DOHH2 (cell line): ENCODE measurements around the gene FBN2.

Source experiments
- H3F3A ChIP-seq: fragments of 200-600 bp; sonication (generic), shearing (Covaris generic); 2 replicates; pipeline ENCODE4 v1.6.0; 2016; ENCODE audit warnings: antibody characterized with exemption, mild to moderate bottlenecking; ENCODE audit not compliant: control insufficient read depth, insufficient read depth
- H3K27ac ChIP-seq: fragments of 200-600 bp; sonication (generic); 2 replicates; pipeline ENCODE4 v1.5.1; 2014; ENCODE audit warnings: low read depth, mild to moderate bottlenecking, low read length, moderate library complexity
- H3K27me3 ChIP-seq: fragments of 200-600 bp; sonication (generic); 2 replicates; pipeline ENCODE4 v1.6.1; 2014; ENCODE audit warnings: mild to moderate bottlenecking, low read length, mixed read lengths; ENCODE audit not compliant: control insufficient read depth
- H3K36me3 ChIP-seq: fragments of 200-600 bp; sonication (generic); 2 replicates; pipeline ENCODE4 v1.6.1; 2014; ENCODE audit warnings: mild to moderate bottlenecking, low read length, moderate library complexity, mixed read lengths; ENCODE audit not compliant: control insufficient read depth
- H3K4me1 ChIP-seq: fragments of 200-600 bp; sonication (generic); 2 replicates; pipeline ENCODE4 v1.6.1; 2014; ENCODE audit warnings: mild to moderate bottlenecking, low read length, mixed read lengths; ENCODE audit not compliant: control insufficient read depth
- H3K4me2 ChIP-seq: fragments of 200-600 bp; sonication (generic); 2 replicates; pipeline ENCODE4 v1.6.0; 2014; ENCODE audit warnings: mild to moderate bottlenecking, low read length, moderate library complexity
- H3K4me3 ChIP-seq: fragments of 200-600 bp; sonication (generic); 2 replicates; pipeline ENCODE4 v1.5.1; 2014; ENCODE audit warnings: mild to moderate bottlenecking, low read length, mixed read lengths
- H3K79me2 ChIP-seq: fragments of 200-600 bp; sonication (generic); 2 replicates; pipeline ENCODE4 v1.6.1; 2014; ENCODE audit warnings: mild to moderate bottlenecking, low read length, mixed read lengths; ENCODE audit not compliant: control insufficient read depth
- H3K9me2 ChIP-seq: fragments of 200-600 bp; sonication (generic); replicated peaks from 2 replicates; pipeline ENCODE4 v1.6.1; 2014; ENCODE audit warnings: mild to moderate bottlenecking, low read length, mixed read lengths; ENCODE audit not compliant: control insufficient read depth
- H3K9me3 ChIP-seq: fragments of 200-600 bp; sonication (generic); 2 replicates; pipeline ENCODE4 v1.6.1; 2014; ENCODE audit warnings: antibody characterized with exemption, low read length, mixed read lengths; ENCODE audit not compliant: control insufficient read depth, insufficient read depth
- H4K20me1 ChIP-seq: fragments of 200-600 bp; sonication (generic); 2 replicates; pipeline ENCODE4 v1.6.0; 2014; ENCODE audit warnings: low read depth, mild to moderate bottlenecking, antibody characterized with exemption, low read length, moderate library complexity; ENCODE audit not compliant: control insufficient read depth, insufficient read depth
- CTCF ChIP-seq: fragments of 200-600 bp; sonication (generic); IDR thresholded peaks from one replicate; pipeline ENCODE4 v1.5.1; 2014; ENCODE audit warnings: antibody characterized with exemption, mild to moderate bottlenecking, low read depth, low read length; ENCODE audit not compliant: poor library complexity, severe bottlenecking
- EZH2phosphoT487 ChIP-seq: fragments of 200-600 bp; sonication (generic); IDR thresholded peaks from 2 replicates; pipeline ENCODE4 v1.6.1; 2017; ENCODE audit warnings: borderline replicate concordance, mild to moderate bottlenecking, antibody characterized with exemption, low read length, moderate library complexity, mixed read lengths

Gene FBN2

GRCh38 chr5:128432913-128433440 lies 105.1 kb downstream of the FBN2 start:
- Histone ChIP-seq H4K20me1 (no peaks in the 10 kb centered on the region), H3K27ac (no peak overlapping the region), H3K27me3 (no peaks in the 10 kb centered on the region), H3K4me2 (no peak overlapping the region), H3K9me2 (no peaks in the 10 kb centered on the region), H3K79me2 (no peaks in the 10 kb centered on the region), H3K4me3 (no peak overlapping the region), H3K4me1 (no peaks in the 10 kb centered on the region), H3F3A (no peaks in the 10 kb centered on the region), H3K9me3 (no peaks in the 10 kb centered on the region), H3K36me3 (no peaks in the 10 kb centered on the region)
- no peak for TF ChIP-seq CTCF
- TF ChIP-seq EZH2phosphoT487, result no peak

GRCh38 chr5:128427921-128428320 lies 110.1 kb downstream of the FBN2 start:
- H3K4me3 ChIP-seq, result no peak overlapping the region
- TF ChIP-seq EZH2phosphoT487 (no peak), CTCF (no peak)
- no peak overlapping the region for H3K4me2 ChIP-seq
- no peaks in the 10 kb centered on the region for H3K79me2 ChIP-seq
- no peaks in the 10 kb centered on the region for H3K4me1 ChIP-seq
- H3K36me3 ChIP-seq, result no peaks in the 10 kb centered on the region
- H3K9me2 ChIP-seq, result no peaks in the 10 kb centered on the region
- H3F3A ChIP-seq, result no peaks in the 10 kb centered on the region
- H3K9me3 ChIP-seq, result no peaks in the 10 kb centered on the region
- no peak overlapping the region for H3K27ac ChIP-seq
- H3K27me3 ChIP-seq, result no peaks in the 10 kb centered on the region
- H4K20me1 ChIP-seq, result no peaks in the 10 kb centered on the region

- Histone ChIP-seq H3K36me3 (no peaks in the 10 kb centered on the region), H3K9me3 (no peaks in the 10 kb centered on the region), H3K27ac (no peak overlapping the region), H3K4me2 (no peak overlapping the region), H3K4me1 (no peaks in the 10 kb centered on the region), H3K27me3 (no peaks in the 10 kb centered on the region), H3K4me3 (no peak overlapping the region), H3K9me2 (no peaks in the 10 kb centered on the region), H3K79me2 (no peaks in the 10 kb centered on the region), H4K20me1 (no peaks in the 10 kb centered on the region), H3F3A (no peaks in the 10 kb centered on the region)
- no peak for TF ChIP-seq EZH2phosphoT487
- TF ChIP-seq CTCF, result no peak
These were observed 111.9 kb downstream of the FBN2 start for GRCh38 chr5:128426090-128426534.
